ENCODE results near the gene CLSTN2. TPM values are rescaled to one million over a fixed set of nuclear protein-coding genes. Genes with fewer than 3 reads are reported as not detected.

Gene CLSTN2
- total RNA-seq, 1 donor from 2014 or later, result not detected

- Mint-ChIP-seq H3K27me3 (peaks cover 13% of the 10 kb centered on the region), H3K27ac (no peak overlapping the region), H3K4me3 (no peak overlapping the region), H3K36me3 (ENCODE audit: low read depth) (no peaks in the 10 kb centered on the region), H3K4me1 (no peaks in the 10 kb centered on the region), H3K9me3 (no peaks in the 10 kb centered on the region)
- no peak for TF ChIP-seq CTCF (IDR thresholded peaks at IDR 0.05)
- ChIA-PET CTCF (no interaction called here), POLR2A (no interaction called here)
- intact Hi-C loops (cut with micrococcal nuclease), result no loop called here
- ATAC-seq (ENCODE audit: low read depth) (no peak), DNase-seq (no peak)
Measured at GRCh38 chr3:140586311-140586710, 651.3 kb downstream of the CLSTN2 start.

DNA sequence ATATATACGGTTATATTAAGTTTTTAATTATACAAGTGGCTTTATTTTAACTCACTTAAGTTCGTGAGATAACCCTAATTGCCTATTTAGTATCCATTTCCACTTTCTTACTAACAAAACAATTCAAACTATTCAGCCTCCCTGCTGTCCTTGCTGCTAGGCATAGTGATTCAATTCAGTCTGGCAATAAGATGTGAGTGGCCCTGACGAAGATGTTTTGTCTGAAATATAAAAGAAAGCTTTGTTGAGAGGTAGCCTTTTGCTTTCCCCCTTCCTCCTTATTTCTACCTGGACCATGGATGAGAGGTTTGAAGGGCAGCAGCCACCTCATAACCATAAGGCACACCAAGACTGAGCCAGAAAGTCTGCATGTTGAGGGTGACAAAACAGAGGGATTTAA lies 653.6 kb downstream of the CLSTN2 start:
- H3K9me3 Mint-ChIP-seq, result no peaks in the 10 kb centered on the region
- TF ChIP-seq CTCF (IDR thresholded peaks at IDR 0.05), result no peak
- no peak overlapping the region for H3K4me3 Mint-ChIP-seq
- H3K27me3 Mint-ChIP-seq, result peaks cover 13% of the 10 kb centered on the region
- intact Hi-C loops (cut with micrococcal nuclease), result no loop called here
- DNase-seq, result no peak
- no peak overlapping the region for H3K27ac Mint-ChIP-seq
- ChIA-PET POLR2A (no interaction called here), CTCF (no interaction called here)
- H3K36me3 Mint-ChIP-seq (ENCODE audit: low read depth), result no peaks in the 10 kb centered on the region
- no peak for ATAC-seq (ENCODE audit: low read depth)
- no peaks in the 10 kb centered on the region for H3K4me1 Mint-ChIP-seq

DNA sequence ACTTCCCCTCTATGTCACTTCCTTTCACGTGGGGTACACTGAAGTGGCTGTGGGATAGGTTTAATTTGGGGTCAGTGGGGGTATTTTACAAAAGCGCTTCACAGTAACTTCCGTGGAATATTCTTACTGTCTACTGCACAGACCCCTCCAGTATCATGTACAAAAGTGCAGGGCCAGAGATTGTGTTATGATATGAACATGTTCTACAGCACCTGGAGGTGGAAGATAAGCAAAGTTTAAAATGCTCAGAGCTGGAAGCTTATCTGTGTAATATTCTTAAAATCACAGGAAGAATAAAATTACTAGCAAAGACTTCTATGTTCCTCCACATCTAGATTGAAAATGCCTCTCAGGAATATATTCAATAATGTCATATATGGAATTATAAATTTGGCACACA lies 658.8 kb downstream of the CLSTN2 start:
- H3K27ac Mint-ChIP-seq, result no peak overlapping the region
- intact Hi-C loops (cut with micrococcal nuclease), result no loop called here
- no peaks in the 10 kb centered on the region for H3K4me1 Mint-ChIP-seq
- DNase-seq (no peak), ATAC-seq (ENCODE audit: low read depth) (no peak)
- no peak for TF ChIP-seq CTCF (IDR thresholded peaks at IDR 0.05)
- H3K9me3 Mint-ChIP-seq, result no peaks in the 10 kb centered on the region
- no peak overlapping the region for H3K4me3 Mint-ChIP-seq
- ChIA-PET POLR2A (no interaction called here), CTCF (no interaction called here)
- peaks cover under 1% of the 10 kb centered on the region for H3K27me3 Mint-ChIP-seq
- H3K36me3 Mint-ChIP-seq (ENCODE audit: low read depth), result no peaks in the 10 kb centered on the region

DNA sequence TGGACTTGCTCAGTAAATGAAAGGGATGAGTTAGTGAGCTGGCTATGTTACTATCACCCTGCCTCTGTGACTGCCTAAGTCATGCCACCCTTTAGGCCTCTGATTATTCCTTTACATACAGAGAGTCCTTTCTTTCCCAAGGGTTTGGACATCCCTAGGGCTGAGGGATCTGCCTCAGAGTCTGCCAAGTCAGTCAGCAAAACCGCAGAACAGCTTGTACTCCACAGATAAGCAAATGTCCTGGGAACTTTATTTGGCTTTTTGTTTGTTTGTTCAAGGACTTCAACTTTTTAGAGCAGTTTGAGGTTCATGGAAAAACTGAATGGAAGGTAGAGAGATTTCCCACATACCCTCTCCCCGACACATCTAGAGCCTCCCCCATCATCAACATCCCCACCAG lies 660.3 kb downstream of the CLSTN2 start:
- ATAC-seq (ENCODE audit: low read depth) (no peak), DNase-seq (no peak)
- Mint-ChIP-seq H3K9me3 (no peaks in the 10 kb centered on the region), H3K4me1 (no peaks in the 10 kb centered on the region), H3K4me3 (no peak overlapping the region), H3K27ac (no peak overlapping the region), H3K27me3 (no peaks in the 10 kb centered on the region), H3K36me3 (ENCODE audit: low read depth) (no peaks in the 10 kb centered on the region)
- POLR2A ChIA-PET, result no interaction called here
- TF ChIP-seq CTCF (IDR thresholded peaks at IDR 0.05), result no peak
- intact Hi-C loops (cut with micrococcal nuclease), result no loop called here
- CTCF ChIA-PET, result no interaction called here

DNA sequence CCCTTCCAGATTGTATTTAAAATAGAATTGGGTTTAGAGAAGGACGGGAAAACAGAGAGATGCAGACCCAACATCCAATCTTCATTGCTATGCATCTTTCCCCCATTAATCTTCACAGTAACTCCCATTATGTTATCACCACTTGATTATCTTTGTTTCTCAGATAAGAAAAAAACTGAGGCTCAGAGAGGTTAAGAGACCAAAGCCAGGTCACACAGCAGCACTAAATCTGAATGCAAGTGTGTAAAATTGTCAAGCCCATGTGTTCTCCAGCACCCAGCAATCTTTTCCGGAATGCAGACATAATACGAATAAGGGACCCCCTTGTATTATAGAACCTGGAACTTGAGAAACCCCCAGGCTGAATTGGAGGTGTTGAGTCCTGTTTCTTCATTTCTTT lies 662.4 kb downstream of the CLSTN2 start:
- ATAC-seq (ENCODE audit: low read depth) (no peak), DNase-seq (no peak)
- Mint-ChIP-seq H3K27ac (no peak overlapping the region), H3K4me3 (no peak overlapping the region), H3K9me3 (no peaks in the 10 kb centered on the region), H3K4me1 (no peaks in the 10 kb centered on the region), H3K27me3 (peaks cover 2% of the 10 kb centered on the region), H3K36me3 (ENCODE audit: low read depth) (no peaks in the 10 kb centered on the region)
- ChIA-PET CTCF (no interaction called here), POLR2A (no interaction called here)
- no peak for TF ChIP-seq CTCF (IDR thresholded peaks at IDR 0.05)
- intact Hi-C loops (cut with micrococcal nuclease), result no loop called here

Data from activated B cell treated with CpG ODN at 0.5 μM for 24 hours (primary cell).